ENCODE measurements around the gene ISM2.

ISM2 gene

DNA sequence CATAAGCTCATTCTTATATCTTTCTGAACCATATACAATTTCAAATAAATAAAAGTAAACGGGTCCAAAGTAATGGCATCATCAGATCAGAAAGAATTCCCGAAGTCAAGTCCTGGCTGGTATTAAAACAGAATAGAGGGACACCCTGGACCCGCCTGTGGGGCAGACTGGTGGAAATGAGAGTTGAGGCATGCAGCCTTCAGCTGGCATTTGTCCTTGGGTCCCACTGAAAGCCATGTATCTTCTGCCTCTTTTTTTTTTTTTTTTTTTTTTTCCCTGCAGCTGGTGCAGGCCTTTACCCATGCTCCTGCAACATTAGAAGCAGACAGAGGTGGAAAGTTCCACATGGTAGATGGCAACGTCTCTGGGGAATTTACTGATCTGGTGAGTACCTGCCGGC is 30.8 kb downstream of the ISM2 start:
- DNase-seq (ENCODE audit: low spot score), result no peak

DNA sequence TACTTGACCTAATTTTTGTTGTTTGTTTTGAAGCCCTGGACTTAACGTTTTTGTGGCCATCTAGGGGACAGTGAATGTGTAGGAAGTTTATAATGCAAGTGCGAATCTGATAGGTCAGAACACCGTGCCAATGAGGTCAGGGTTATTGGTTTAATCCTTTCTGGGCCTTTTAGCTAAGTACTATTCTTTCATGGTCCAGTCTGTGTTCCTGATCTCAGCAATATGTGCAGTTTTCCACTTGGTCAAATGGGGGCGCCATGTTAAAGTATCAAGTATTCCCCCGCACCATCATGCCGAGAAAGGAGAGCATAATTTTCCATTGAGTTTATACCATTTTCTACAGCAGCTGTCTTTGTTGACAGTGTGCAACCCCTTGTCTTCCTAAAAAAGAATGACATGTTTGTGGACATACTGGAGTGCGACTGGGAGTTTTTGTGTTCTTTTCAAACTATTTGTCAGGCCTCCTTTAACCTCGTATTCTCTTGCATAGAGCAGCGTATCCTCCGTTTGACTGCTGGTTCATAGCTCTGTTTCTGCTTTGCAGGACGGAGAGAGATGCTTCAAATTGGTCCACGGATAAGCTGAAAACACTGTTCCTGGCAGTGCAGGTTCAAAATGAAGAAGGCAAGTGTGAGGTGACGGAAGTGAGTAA is 39.4 kb downstream of the ISM2 start:
- DNase-seq (ENCODE audit: low spot score), result peak; percentile 59

DNA sequence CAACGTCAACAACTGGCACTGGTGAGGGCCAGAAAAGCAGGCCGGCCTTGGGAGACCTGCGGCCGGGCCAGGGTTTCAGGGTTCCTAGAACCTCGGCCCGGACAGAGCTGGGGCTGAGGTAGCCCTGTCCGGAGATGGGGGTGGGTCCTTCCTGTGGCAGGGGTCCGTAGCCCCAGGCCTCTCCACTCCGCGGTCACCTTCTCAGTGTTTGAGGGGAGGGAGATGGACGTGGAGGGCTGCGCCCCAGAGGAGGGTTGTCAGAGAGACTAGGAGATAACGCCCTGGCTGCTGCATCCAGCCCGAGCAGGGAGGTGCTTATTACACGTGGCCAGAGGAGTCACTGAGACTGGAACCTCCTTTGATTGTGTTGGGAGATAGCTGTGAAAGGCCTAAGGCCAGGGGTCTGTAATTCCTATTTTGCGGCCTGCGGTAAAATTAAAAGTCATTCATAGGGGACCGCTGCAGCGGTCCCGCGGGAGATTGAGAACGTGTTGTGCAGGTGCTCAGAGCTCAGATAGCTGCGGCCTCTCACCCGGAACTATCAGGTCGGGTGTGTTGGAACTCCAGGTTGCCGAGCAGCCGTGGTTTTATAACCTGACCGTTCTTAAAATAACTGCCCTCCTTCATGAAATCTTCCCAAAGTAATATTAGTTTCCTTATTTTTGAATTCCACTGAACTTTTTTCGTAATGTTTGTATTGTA is 40.2 kb downstream of the ISM2 start:
- no peak for DNase-seq (ENCODE audit: low spot score)

DNA sequence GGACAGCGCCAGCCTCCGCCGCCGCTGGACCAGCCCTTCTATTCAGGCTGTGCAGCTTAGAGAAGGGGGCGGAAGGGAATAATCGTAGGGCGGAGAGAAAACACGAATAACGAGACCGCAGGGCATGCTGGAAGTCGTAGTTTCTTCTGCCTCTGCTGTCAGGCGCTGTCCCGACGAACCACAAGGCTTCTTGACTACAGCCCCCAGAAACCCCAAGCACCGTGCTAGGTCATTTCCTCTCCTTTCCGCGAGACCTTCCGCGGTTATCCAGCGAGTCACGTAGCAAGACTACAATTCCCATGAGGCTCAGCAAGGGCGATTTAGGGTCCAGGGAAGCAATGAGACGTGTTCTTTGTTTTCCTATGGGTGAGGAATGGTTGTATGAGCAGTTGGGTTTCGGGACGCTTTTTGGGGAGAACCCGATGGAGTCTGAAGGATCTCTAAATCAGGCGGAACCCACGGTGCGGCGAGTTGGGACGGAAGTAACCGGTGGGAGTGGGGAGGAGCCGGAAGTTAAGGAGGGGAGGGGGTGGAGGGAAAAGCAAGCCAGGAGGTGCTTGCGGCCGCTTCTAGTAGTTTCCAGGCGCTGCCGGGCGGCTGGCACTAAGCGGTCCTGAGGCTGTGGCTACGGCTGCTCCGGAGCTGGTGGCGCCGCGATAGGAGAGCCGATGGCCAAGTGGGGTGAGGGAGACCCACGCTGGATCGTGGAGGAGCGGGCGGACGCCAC is 40.9 kb downstream of the ISM2 start, which contains the start of the genes AHSA1 and VIPAS39:
Gene AHSA1, plus strand, starts transcription at position 572 of the 727 bp plus-strand sequence. Its CDS starts 97 bp downstream, at position 669.
Gene VIPAS39, minus strand, starts transcription at position 80 of the 727 bp plus-strand sequence. CDS start 3,499 bp downstream, outside the sequence.
- DNase-seq (ENCODE audit: low spot score), result peak; percentile 85

DNA sequence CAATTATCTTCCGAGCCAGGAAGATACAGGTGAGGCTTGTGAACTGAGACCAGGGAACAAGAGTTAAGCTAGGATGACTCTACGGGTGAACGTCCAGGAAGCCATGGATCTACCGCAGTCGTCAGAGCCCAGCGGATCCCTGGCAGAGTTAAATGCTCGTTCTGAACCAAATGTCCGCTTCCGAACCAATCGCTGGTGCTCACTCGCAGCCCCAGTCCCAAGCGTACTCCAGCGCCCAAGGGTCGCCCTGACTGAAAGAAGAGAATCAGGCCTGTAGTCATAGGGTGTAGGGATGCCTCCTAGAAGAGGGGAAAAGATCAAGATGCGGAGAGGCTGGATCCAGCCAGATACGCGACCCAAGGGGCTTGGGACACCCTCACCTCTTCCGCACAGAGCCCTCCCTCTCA is 41.5 kb downstream of the ISM2 start:
- DNase-seq (ENCODE audit: low spot score), result no peak

DNA sequence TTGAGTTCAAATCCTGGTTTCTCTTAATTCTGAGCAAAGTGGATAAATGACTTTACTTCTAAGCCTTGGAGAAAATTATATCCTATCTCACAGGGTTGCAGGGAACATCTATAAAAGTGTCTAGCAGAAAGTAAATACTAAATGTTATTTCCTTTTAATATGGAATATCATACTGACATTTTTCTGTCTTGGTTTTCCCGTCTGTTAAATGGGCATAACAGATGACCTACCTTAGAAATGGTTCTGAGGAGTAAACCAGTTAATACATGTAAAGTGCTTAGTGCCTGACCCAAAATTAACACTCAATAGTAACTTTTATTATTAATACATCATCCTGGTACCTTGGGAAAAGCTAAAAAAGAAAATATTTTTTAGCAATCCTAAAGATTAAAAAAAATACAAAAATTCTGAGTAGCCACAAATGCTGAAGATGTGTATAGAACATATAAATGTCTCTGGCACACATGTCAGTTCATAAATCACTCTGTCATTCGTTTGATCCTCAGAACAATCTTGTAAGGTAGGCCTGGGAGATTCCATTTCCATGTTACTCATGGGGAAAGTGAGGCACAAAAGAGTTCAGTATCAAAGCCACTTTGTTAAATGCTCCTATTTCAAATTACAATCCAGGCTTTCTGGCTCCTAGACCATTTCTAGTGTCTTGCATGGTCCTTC is 42.5 kb downstream of the ISM2 start:
- no peak for DNase-seq (ENCODE audit: low spot score)

DNA sequence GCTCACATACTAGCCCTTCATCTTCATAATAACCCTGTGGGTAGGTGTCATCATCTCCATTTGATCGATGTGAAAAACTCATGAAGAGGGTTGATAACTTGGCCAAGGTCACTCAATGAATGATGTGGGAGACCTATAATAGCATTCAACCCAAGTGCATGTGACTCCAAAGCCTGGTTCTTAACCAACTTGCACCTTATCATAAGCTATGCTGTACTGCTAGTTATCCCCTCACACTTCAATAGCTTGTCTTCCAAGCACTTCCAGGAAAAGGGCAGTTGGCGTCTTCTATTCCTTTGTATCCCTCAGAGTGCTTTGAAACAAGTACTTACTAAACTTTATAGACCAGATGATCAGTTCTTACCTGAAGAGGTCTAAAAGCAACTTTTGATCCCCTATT is 56.4 kb downstream of the ISM2 start:
- no peak for DNase-seq (ENCODE audit: low spot score)

DNA sequence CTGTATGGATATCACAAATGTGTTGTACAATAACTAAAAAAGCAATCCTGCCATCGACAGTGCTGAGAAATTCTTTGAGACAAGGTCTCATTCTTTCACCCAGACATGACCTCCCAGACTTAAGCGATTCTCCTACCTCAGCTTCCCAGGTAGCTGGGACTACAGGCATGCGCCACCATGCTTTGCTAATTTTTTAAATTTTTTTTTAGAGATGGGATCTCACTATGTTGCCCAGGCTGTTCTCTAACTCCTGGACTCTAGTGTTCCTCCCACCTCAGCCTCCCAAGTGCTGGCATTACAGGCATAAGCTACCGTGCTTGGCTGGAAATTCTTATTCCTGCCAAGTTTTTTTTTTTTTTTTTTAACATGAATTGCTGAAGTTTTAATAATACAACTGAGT is 58.8 kb downstream of the ISM2 start:
- DNase-seq (ENCODE audit: low spot score), result no peak

DNA sequence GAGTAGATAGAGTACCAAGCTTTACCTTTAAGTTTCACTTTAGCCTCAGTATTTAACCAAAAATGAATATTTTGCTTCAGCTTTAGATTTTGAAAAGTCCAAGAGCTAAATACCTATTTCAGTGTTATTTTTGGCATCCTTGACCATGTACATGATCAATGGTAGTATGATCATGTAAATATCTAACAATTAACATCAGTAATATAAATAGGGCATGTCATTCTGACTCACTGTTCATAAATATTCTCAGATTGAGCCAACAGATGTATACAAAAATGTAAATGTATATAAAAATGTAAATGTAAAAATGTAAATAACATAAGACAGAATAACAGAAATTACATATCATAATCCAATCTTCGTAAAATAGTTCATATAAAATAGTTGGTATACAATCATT is 60.0 kb downstream of the ISM2 start:
- no peak for DNase-seq (ENCODE audit: low spot score)

DNA sequence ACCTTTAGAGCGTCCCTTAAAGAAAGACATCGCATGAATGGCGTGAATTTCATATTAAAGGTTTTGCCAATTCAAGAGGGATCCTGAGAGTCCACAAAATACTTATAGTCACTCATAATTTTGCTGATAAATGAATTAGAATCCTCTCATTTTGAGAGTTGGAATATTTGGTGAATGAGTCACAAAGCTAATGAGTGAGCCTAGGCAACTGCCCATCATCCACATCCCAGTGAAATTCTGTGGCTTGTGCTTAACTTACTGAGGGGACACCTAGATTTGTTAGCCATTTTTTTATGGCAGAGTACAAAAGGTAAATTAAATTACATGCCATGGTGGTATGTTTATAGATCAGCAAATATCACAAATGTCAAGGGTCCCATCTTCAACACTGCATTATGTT is 62.6 kb downstream of the ISM2 start:
- DNase-seq (ENCODE audit: low spot score), result no peak

DNA sequence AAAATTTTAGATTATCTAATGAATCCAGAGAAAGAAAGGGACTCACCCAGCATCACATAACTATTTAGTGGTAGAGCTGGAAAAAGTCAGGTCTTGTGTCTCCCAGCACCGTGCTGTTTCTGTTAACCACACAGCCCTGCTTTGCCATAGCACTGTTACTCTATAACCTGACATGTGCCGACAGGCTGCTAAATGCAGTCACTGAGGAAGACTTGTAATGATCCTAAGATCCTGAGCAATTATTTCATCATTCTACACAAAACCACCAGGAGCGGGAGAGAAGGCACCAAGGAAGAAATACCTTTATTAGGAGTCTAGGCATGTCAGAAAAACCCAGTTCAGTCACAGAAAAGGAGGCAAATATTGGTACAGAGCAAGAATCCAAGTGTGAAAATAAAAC is 72.2 kb downstream of the ISM2 start:
- DNase-seq (ENCODE audit: low spot score), result no peak

DNA sequence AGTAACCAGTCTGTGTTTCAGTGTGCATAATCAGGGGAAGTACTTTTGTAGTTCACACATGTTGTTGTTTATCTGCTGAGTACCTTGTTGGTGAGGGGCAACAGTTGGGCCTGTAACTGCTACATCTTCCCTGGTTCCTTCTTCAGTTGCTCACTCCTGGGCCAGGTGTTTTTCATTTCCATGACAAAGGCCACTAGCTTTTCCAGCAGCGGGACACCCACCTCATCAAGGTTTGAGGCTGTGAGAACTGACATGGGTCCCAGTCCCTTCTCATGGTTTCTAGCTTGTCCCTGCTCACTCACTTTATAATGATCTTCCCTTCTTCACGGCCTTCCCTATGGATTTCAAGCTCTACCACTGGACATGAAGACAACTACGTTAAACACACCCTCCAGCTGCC is 73.8 kb downstream of the ISM2 start:
- DNase-seq (ENCODE audit: low spot score), result no peak
